Smooth muscle cell (in vitro differentiated cells): ENCODE measurements around the gene STAB1. TPM values are rescaled to one million over a fixed set of nuclear protein-coding genes. Genes with fewer than 3 reads are reported as not detected.

ENCODE experiments used
- DNase-seq: peaks from one replicate; lab custom pipeline; 2025; ENCODE audit not compliant: unreplicated experiment; lab: John Stamatoyannopoulos, UW
- H2AFZ ChIP-seq: fragments of 200-600 bp; sonication (generic); 2 replicates; pipeline ENCODE4 v1.6.0; 2016; ENCODE audit warnings: antibody characterized with exemption, low read depth, mild to moderate bottlenecking
- H3F3A ChIP-seq: fragments of 200-600 bp; sonication (generic); 2 replicates; pipeline ENCODE4 v1.6.0; 2017; ENCODE audit warnings: antibody characterized with exemption, low read depth
- H3K27ac ChIP-seq: fragments of 200-600 bp; sonication (generic); 2 replicates; pipeline ENCODE4 v1.5.1; 2016; ENCODE audit warnings: low read depth, mild to moderate bottlenecking
- H3K27me3 ChIP-seq: fragments of 200-600 bp; sonication (generic); 2 replicates; pipeline ENCODE4 v1.6.1; 2016; ENCODE audit warnings: low read depth, mild to moderate bottlenecking
- H3K36me3 ChIP-seq: fragments of 200-600 bp; sonication (generic); 2 replicates; pipeline ENCODE4 v1.5.1; 2016; ENCODE audit warnings: low read depth
- H3K4me1 ChIP-seq: fragments of 200-600 bp; sonication (generic); 2 replicates; pipeline ENCODE4 v1.5.1; 2016; ENCODE audit warnings: low read depth
- H3K4me2 ChIP-seq: fragments of 200-600 bp; sonication (generic); 2 replicates; pipeline ENCODE4 v1.6.0; 2016; ENCODE audit warnings: mild to moderate bottlenecking
- H3K4me3 ChIP-seq: fragments of 200-600 bp; sonication (generic); 2 replicates; pipeline ENCODE4 v1.5.1; 2016; ENCODE audit warnings: mild to moderate bottlenecking
- H3K79me2 ChIP-seq: fragments of 200-600 bp; sonication (generic); 2 replicates; pipeline ENCODE4 v1.6.0; 2016; ENCODE audit warnings: low read depth, mild to moderate bottlenecking
- H3K9ac ChIP-seq: fragments of 200-600 bp; sonication (generic); 2 replicates; pipeline ENCODE4 v1.6.0; 2016; ENCODE audit warnings: low read depth
- H3K9me3 ChIP-seq: fragments of 200-600 bp; sonication (generic); replicated peaks from 2 replicates; pipeline ENCODE4 v1.5.1; 2016; ENCODE audit warnings: low read depth
- H4K20me1 ChIP-seq: fragments of 200-600 bp; sonication (generic); 2 replicates; pipeline ENCODE4 v1.6.0; 2016; ENCODE audit warnings: low read depth
- WGBS: methylation state at CpG from one replicate; pipeline ENCODE4 v1.1.7; 2016; ENCODE audit warnings: low lambda C conversion rate; 5-methylcytosine and 5-hydroxymethylcytosine counted together
- polyA plus RNA-seq: library from polyadenylated mRNA; unstranded; fragments of >200 nt; fragmentation: Nextera tagmentation; extraction: Ambion mirVana; gene quantifications from 2 replicates; pipeline ENCODE4 v1.2.1, GENCODE V29; 2016
- total RNA-seq: library from RNA; depleted of rRNA; stranded (reverse); fragments of >200 nt; gene quantifications from 2 replicates; pipeline ENCODE4 v1.2.3, GENCODE V29; 2014
- TF ChIP-seq, protein P1 (sequence below): fragments of 200-600 bp; sonication (generic); IDR thresholded peaks from 2 replicates; pipeline ENCODE4 v1.5.1; 2017; ENCODE audit warnings: borderline replicate concordance, mild to moderate bottlenecking, antibody characterized with exemption; ENCODE audit not compliant: insufficient read depth, poor library complexity, severe bottlenecking

STAB1 gene
- total and polyA plus RNA-seq, 2 experiments from 2014 or later, result 0.22 to 0.25 TPM

DNA sequence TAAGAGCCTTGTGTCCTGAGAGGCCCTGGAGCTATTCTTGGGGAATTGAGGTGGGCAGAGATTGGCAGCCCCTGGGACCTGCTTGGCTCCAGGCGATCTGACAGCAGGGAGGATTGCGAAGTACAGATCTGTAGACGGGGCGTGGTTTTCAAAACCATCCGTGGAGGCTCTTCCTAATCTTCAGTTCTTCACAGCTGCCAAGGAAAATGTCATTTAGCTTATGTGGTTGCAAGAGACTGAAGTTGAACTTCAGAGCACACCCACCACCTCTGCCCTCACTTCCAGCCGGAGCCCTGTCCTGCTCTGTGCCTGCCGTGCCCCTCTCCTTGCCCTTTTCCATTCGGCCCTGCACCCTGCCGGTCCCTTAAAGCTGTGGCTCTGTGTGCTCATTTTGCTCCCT lies 26.8 kb upstream of the STAB1 start:
- TF ChIP-seq, protein P1, sequence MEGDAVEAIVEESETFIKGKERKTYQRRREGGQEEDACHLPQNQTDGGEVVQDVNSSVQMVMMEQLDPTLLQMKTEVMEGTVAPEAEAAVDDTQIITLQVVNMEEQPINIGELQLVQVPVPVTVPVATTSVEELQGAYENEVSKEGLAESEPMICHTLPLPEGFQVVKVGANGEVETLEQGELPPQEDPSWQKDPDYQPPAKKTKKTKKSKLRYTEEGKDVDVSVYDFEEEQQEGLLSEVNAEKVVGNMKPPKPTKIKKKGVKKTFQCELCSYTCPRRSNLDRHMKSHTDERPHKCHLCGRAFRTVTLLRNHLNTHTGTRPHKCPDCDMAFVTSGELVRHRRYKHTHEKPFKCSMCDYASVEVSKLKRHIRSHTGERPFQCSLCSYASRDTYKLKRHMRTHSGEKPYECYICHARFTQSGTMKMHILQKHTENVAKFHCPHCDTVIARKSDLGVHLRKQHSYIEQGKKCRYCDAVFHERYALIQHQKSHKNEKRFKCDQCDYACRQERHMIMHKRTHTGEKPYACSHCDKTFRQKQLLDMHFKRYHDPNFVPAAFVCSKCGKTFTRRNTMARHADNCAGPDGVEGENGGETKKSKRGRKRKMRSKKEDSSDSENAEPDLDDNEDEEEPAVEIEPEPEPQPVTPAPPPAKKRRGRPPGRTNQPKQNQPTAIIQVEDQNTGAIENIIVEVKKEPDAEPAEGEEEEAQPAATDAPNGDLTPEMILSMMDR, result no peak
- H3F3A ChIP-seq, result no peaks in the 10 kb centered on the region
- 67% methylated on average over 9 of the region's 9 CpGs for WGBS
- DNase-seq, result no peak
- peaks cover 1% of the 10 kb centered on the region for H3K36me3 ChIP-seq
- peaks cover 98% of the 10 kb centered on the region for H4K20me1 ChIP-seq
- H3K27ac ChIP-seq, result no peak overlapping the region
- no peak overlapping the region for H3K4me2 ChIP-seq
- peaks cover 56% of the 10 kb centered on the region for H3K79me2 ChIP-seq
- no peaks in the 10 kb centered on the region for H3K9me3 ChIP-seq
- H3K27me3 ChIP-seq, result no peaks in the 10 kb centered on the region
- no peak overlapping the region for H3K4me3 ChIP-seq
- no peaks in the 10 kb centered on the region for H3K4me1 ChIP-seq
- no peak overlapping the region for H2AFZ ChIP-seq
- no peak overlapping the region for H3K9ac ChIP-seq

DNA sequence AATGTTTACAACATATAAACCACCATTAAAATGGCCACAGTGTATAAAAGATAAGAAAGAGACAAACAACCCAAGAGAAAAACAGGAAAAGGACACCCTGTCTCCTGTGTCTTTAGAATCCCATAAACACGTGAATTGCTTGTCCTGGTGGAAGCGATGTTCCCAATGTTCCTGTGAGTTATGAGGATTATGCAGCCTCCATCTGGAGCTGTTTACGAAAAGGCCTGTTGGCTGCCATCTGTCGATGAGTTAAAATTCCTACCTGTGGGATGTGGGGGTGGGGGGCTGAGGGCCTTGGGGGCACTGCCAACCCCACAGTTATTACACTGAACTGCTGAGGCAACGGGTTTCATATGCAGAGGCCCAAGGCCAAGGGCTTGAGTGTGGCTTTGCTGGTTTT lies 26.1 kb upstream of the STAB1 start:
- WGBS, result 92% methylated on average over 5 of the region's 5 CpGs
- Histone ChIP-seq H3K4me1 (no peaks in the 10 kb centered on the region), H3K9ac (no peak overlapping the region), H3K36me3 (no peaks in the 10 kb centered on the region), H4K20me1 (peaks cover 98% of the 10 kb centered on the region), H3K27me3 (no peaks in the 10 kb centered on the region), H3K9me3 (no peaks in the 10 kb centered on the region), H3K4me3 (no peak overlapping the region), H3K4me2 (no peak overlapping the region), H3K79me2 (peaks cover 50% of the 10 kb centered on the region), H3F3A (no peaks in the 10 kb centered on the region), H2AFZ (no peak overlapping the region), H3K27ac (no peak overlapping the region)
- TF ChIP-seq, protein P1, result no peak
- DNase-seq, result no peak

DNA sequence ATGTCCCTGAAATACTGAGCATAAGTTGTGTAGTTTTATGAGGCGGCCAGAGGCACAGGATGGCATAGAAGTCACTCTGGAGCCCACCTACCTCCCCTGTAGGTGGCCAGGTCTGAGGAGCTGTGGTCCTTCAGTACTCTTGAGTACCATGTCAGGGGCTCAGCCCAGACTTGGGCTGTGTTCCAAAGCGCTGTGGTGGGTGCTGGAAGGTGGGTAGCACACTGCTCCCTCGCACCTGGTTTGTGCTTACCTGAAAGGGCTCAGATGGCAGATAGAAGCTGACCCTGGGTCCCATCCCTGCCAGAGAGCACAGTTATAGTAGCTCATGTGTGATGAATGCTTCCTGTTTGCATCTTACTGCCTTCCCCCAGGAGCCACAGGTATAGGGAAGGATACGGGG lies 24.2 kb upstream of the STAB1 start:
- H3K4me2 ChIP-seq, result no peak overlapping the region
- peaks cover 32% of the 10 kb centered on the region for H3K79me2 ChIP-seq
- H3K27ac ChIP-seq, result no peak overlapping the region
- no peak overlapping the region for H3K4me3 ChIP-seq
- no peak overlapping the region for H3K9ac ChIP-seq
- TF ChIP-seq, protein P1, result no peak
- no peaks in the 10 kb centered on the region for H3K4me1 ChIP-seq
- H3F3A ChIP-seq, result no peaks in the 10 kb centered on the region
- peaks cover 80% of the 10 kb centered on the region for H4K20me1 ChIP-seq
- H3K36me3 ChIP-seq, result no peaks in the 10 kb centered on the region
- H3K27me3 ChIP-seq, result no peaks in the 10 kb centered on the region
- no peak overlapping the region for H2AFZ ChIP-seq
- no peak for DNase-seq
- no peaks in the 10 kb centered on the region for H3K9me3 ChIP-seq
- WGBS, result 90% methylated on average over 4 of the region's 4 CpGs
